Measurements from ENCODE around the gene TTC9B. TPM values are rescaled to one million over a fixed set of nuclear protein-coding genes. Genes with fewer than 3 reads are reported as not detected.
"Not testable (repeated sequence)": the region's sequence is repeated elsewhere in the genome, so short reads cannot be mapped to it uniquely, and the experiment has no call there.

Gene TTC9B
- total and polyA plus RNA-seq, 2 of the 13 experiments (the other 11 are each of a cell fraction or from before 2014, with no cell fraction given), result not detected

DNA sequence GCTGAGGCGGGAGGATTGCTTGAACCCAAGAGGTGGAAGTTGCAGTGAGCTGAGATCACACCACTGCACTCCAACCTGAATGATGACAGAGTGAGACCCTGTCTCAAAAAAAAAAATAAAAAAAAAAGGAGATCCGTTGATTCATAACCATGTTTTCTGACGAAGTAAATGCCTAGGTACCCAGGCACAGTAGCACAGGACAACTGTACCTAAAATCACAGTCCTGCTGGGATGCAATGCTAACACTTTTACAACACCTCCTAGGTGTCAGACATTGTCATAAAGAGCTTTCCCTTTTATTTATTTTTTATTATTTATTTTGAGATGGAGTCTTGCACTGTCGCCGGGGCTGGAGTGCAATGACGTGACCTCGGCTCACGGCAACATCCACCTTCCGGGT lies 2.5 kb upstream of the TTC9B start (continued):
- TF ChIP-seq REST (IDR thresholded peaks at IDR 0.05; ENCODE audit: borderline replicate concordance in 1 of 2, low read depth in 1 of 2, low read length in 2 of 2) (no peak), SYNCRIP (IDR thresholded peaks at IDR 0.05; ENCODE audit: insufficient read depth, low read depth, low read length) (no peak), ZNF589 (CRISPR knock-in tag; conservative IDR thresholded peaks at IDR 0.05) (no peak), EED (CRISPR knock-in tag; IDR thresholded peaks at IDR 0.05) (no peak), NKX3-1 (CRISPR knock-in tag; IDR thresholded peaks at IDR 0.05) (no peak)

GRCh38 chr19:40219721-40220276 lies 1.6 kb upstream of the TTC9B start:
- H3K4me1 ChIP-seq (ENCODE audit: insufficient read depth, low read length), result peaks cover 5% of the 10 kb centered on the region
- no peaks in the 10 kb centered on the region for H4K20me1 ChIP-seq (ENCODE audit: insufficient read depth, low read length)
- H3K79me2 ChIP-seq (ENCODE audit: insufficient read depth, low read length), result no peaks in the 10 kb centered on the region
- FAIRE-seq, result no peak
- in situ Hi-C loops (cut with HindIII; ENCODE audit: extremely low pct_ligation_motif_present, low pct_unique_long_range_greater_than_20kb), result loop anchor here (5.0 kb wide), 1 partner anchor 82 kb away; no protein-coding TSS in a partner anchor
- BruUV-seq (replicated peaks), result no TSS peak
- H2AFZ ChIP-seq (ENCODE audit: low read length), result no peak overlapping the region
- no peak overlapping the region for H3K27ac ChIP-seq (ENCODE audit: extremely low read length, insufficient read depth, low read length)
- no peak for DNase-seq (ENCODE audit: low spot score)
- no peak for ATAC-seq
- H3K4me3 ChIP-seq (replicated peaks in 1 of 3; ENCODE audit: insufficient read depth in 1 of 3, low read depth in 2 of 3, low read length in 3 of 3), result no peak overlapping the region
- POLR2A ChIA-PET, result no interaction called here
- TF ChIP-seq FOSL2 (CRISPR knock-in tag; IDR thresholded peaks at IDR 0.05) (peak; percentile 21; the same call in 1 of the 2 replicates), MTF1 (CRISPR knock-in tag; IDR thresholded peaks at IDR 0.05) (no peak)
- WGBS (ENCODE audit: low lambda C conversion rate), result 43% methylated on average over 8 of the region's 8 CpGs
- peaks cover 0 to 7% of the 10 kb centered on the region in 2 experiments; a peak in 1 of 5 replicates for H3K27me3 ChIP-seq (ENCODE audit: control insufficient read depth in 1 of 2, insufficient read depth in 2 of 2, low read length in 2 of 2)
- no peak overlapping the region for H3K9ac ChIP-seq (ENCODE audit: insufficient read depth, low read depth, low read length)
- no peaks in the 10 kb centered on the region for H3K36me3 ChIP-seq (replicated peaks in 1 of 2; ENCODE audit: control insufficient read depth in 1 of 2, insufficient read depth in 2 of 2, low read length in 2 of 2)
- intact Hi-C loops (cut with micrococcal nuclease; ENCODE audit: unreplicated experiment), result no loop called here
- no peaks in the 10 kb centered on the region for H3K9me3 ChIP-seq (ENCODE audit: low read length)
- H3K4me2 ChIP-seq (ENCODE audit: low read depth, low read length), result no peak overlapping the region
- CTCF ChIA-PET (ENCODE audit: low intra/inter-chr PET ratio, low total read pairs), result no interaction called here

DNA sequence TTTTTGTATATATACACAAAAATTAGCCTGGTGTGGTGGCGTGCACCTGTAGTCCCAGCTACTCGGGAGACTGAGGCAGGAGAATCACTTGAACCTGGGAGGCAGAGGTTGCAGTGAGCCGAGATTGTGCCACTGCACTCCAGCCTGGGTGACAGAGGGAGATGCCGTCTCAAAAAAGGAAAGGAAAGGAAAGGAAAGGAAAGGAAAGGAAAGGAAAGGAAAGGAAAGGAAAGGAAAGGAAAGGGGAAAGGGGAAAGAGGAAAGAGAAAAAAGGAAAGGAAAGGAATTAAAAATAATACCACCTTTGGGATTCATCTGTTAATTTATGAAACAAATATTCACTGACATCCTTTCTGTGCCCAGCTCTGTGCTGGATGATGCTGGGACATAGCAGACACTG lies 845 bp upstream of the TTC9B start:
- CTCF ChIA-PET (ENCODE audit: low intra/inter-chr PET ratio, low total read pairs); H3K79me2 ChIP-seq (ENCODE audit: insufficient read depth, low read length); H3K9ac ChIP-seq (ENCODE audit: insufficient read depth, low read depth, low read length); H3K4me2 ChIP-seq (ENCODE audit: low read depth, low read length); H3K4me3 ChIP-seq (replicated peaks in 1 of 3; ENCODE audit: insufficient read depth in 1 of 3, low read depth in 2 of 3, low read length in 3 of 3); H3K9me3 ChIP-seq (ENCODE audit: low read length); BruUV-seq (replicated peaks); intact Hi-C loops (cut with micrococcal nuclease; ENCODE audit: unreplicated experiment); H4K20me1 ChIP-seq (ENCODE audit: insufficient read depth, low read length); DNase-seq (ENCODE audit: low spot score); in situ Hi-C loops (cut with HindIII; ENCODE audit: extremely low pct_ligation_motif_present, low pct_unique_long_range_greater_than_20kb); POLR2A ChIA-PET; H3K27me3 ChIP-seq (ENCODE audit: control insufficient read depth in 1 of 2, insufficient read depth in 2 of 2, low read length in 2 of 2); H3K36me3 ChIP-seq (replicated peaks in 1 of 2; ENCODE audit: control insufficient read depth in 1 of 2, insufficient read depth in 2 of 2, low read length in 2 of 2); H3K4me1 ChIP-seq (ENCODE audit: insufficient read depth, low read length); ATAC-seq; H2AFZ ChIP-seq (ENCODE audit: low read length); FAIRE-seq; H3K27ac ChIP-seq (ENCODE audit: extremely low read length, insufficient read depth, low read length): not testable (repeated sequence)
- 9% methylated on average over 4 of the region's 4 CpGs for WGBS (ENCODE audit: low lambda C conversion rate)
